SIG-M5 treated with dmso at 0.1 percent for 504 hours (cell line): ENCODE data around the gene GPC1.

Experiments used
- DNase-seq: peaks from one replicate; lab custom pipeline; 2025; ENCODE audit not compliant: unreplicated experiment; lab: John Stamatoyannopoulos, UW

GPC1 gene

GRCh38 chr2:240431271-240431660, 4.2 kb upstream of the GPC1 start:
- no peak for DNase-seq

- no peak for DNase-seq
Measured at GRCh38 chr2:240431661-240432424, 3.6 kb upstream of the GPC1 start.

- DNase-seq: no peak
Measured at GRCh38 chr2:240432430-240432819, 3.0 kb upstream of the GPC1 start.

- no peak for DNase-seq
Measured at GRCh38 chr2:240432820-240433801, 2.4 kb upstream of the GPC1 start.

GRCh38 chr2:240433973-240434727, 1.3 kb upstream of the GPC1 start:
- peak; percentile 58 for DNase-seq

DNA sequence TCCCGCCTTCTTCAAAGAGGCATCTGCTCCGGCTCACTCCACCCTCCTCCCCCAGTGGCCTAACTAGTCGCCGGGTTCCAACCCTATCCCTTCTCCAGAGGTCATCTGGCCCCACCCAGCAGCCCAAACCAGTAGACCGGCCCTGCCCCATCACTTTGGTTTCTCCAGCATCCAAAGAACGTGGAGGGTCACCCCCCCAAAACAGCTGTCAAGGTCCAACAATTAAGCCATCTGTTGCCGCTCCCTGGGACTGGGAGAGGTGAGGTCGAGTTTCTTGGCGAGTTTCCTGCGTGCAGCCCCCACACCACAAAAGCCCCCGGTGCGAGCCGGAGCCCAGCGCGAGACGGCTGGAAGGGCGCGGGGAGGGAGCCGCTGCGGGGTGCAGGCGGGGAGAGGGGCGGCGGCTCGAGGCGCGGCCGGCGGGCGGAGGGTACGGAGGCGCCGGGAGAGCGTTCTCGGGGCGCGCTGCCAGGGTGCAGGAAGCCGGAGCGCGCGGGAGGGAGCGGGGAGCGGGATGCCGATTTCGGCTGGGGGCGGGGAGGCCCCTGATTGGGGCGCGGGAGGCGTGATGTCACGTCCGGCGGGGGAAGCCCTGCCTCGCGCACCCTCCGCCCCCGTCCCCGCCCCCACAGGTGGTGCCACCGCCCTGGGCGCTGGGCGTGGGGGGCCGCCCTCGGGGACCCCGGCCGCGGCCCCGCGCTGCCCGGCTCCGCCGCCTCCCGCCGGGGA, 571 bp upstream of the GPC1 start:
- DNase-seq: peak; percentile 75

GRCh38 chr2:240435948-240436682, 652 bp downstream of the GPC1 start:
- DNase-seq: no peak

GRCh38 chr2:240436683-240437550, 1.5 kb downstream of the GPC1 start:
- DNase-seq: no peak

DNA sequence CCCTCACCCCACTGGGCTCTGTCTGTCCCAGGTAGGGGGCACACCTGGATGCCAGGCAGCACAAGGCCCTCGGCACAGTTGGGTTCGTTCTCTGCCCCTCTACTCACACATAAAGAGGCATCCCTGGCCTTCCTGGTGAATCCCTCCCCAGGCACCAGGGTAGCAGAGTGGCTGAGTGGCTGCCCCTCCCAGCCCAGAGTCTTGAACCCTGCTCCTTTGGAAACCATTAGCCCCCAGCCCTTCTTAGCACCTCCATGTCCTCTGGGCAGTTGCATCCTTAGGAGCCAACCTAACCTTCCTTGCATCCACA, 2.0 kb downstream of the GPC1 start:
- DNase-seq: no peak

GRCh38 chr2:240437861-240438809, 2.7 kb downstream of the GPC1 start:
- DNase-seq: peak; percentile 47

DNA sequence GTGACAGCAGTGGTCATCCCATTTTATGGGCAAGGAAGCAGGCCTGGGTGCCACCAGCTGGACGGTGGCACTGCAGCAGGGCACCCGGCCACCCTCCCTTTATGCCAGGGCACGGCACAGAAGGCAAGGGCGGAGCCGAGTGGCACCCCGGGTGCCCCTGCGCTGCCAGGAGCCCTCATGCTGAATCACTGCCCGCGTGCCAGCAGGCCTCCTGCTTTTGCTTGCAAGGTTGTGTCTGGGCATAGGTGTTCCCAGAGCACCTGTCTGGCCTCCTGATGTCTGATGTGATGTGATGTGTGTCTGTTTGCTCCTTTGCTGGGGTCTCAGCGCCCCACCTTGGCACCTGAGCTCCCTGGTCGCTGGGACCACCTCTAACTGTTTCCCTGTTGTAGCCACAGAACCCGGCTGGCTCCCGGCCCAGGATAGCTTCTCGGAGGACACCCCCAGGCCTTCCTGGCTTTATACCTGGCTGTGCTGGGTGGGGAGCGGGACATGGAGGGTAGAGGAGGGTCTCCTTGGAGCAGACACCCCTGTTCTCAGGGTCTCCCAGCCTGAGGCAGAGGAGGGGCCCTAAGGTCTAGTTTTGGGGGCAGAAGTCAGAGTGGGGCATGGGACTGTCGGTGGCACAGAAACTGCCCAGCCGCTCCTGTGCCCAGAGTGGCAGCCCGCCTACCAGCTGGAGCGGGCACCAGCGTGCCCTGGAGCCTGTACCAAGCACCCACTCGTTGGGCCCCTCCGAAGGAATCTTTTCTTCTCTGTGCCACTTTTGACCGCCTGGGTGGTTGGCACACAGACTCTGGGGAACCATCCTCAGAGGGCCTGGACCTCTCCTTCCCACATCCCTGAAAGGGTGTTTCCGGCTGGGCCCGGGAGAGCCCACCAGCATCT, 3.6 kb downstream of the GPC1 start:
- DNase-seq: no peak

DNA sequence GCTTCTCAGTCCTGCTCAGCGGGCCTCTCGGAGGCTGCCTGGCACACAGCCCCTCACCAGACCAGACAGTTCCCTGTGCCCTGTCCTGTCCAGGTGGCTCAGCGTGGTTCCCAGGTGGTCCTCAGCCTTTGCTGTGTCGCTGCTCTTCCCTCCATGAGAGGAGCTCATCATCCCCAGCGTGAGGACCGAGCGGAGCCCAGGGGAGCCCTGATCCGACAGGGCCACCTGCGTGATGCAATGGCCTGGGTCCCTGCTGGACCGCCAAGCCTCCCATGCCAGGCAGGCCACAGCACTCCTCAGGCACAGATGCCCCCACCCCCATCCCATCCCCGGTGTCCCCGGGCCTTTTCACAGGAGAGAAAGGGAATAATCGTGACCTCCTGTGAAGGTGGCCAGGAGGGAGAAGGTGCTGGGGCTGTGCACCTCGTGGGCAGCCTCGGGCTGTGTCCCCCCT, 4.3 kb downstream of the GPC1 start:
- no peak for DNase-seq

GRCh38 chr2:240440251-240440650, 4.8 kb downstream of the GPC1 start:
- DNase-seq: no peak

GRCh38 chr2:240440704-240441320, 5.3 kb downstream of the GPC1 start:
- no peak for DNase-seq

DNA sequence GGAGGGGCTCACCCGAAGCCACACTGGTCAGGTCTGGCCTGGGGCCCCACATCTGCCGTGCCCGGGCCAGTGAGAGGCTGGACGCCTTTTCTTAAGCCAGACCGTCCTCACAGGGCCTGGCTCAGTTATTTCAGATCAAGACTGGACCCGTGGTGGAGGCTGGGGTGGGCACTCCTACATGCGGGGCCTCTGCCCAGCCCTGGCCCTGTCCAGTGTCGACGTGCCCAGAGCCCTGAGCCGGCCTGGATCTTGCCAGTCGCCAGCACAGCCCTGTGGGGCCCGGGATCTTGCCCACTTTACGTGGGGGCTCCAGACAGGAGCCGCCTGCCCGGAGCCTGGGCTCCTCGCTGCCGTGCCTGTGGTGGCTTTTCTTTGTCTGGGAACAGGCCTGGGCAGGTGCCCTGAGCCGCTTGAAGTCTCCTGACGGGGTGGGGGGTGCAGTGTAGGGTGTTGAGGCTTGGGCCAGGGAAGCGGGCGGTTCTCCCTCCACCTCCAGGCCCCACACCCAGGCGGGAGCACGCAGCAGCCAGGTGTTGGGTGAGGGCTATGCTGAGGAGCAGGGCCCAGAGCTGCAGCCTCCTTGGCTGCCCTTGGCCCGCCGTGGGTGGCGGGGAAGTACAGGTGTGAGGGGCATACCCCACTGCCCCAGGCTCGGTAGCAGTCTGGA, 6.0 kb downstream of the GPC1 start:
- DNase-seq: no peak

DNA sequence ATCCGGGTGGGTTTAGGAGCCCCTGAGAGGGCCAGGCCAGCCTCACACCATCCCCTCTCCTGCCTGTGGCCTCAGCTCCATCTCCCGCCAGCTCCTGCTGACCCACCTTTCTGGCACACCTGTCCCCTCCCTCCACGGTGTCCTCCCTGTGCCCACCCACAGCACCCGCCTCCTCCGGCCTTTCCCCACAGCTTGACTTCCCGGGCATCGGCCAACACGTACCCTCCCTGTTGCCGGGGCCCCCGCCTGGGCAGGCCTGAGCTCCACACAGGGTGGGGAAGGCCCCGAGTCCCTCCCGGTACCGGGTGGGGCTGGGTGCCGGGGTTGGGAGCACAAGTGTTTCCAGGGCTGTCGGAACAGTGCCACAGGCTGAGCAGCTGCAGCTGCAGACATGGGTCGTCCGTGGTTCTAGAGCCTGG, 6.5 kb downstream of the GPC1 start:
- DNase-seq: no peak
